Dedifferentiated amniotic fluid mesenchymal stem cell (primary cell): ENCODE results near the gene LCE1C.

Source experiments
- DNase-seq: peaks from one replicate; pipeline ENCODE4 v3.0.0-alpha.2; 2016; ENCODE audit errors: extremely low spot score

The LCE1C gene, protein sequence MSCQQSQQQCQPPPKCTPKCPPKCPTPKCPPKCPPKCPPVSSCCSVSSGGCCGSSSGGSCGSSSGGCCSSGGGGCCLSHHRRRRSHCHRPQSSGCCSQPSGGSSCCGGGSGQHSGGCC

GRCh38 chr1:152806576-152806975 lies at the start of gene LCE1C:
TSS of gene LCE1C (minus strand) at chr1:152806651. CDS start at chr1:152805478, 1,173 bp downstream.
- no peak for DNase-seq

- DNase-seq = no peak
Observed at GRCh38 chr1:152855661-152856060, 49.2 kb upstream of the LCE1C start.

DNA sequence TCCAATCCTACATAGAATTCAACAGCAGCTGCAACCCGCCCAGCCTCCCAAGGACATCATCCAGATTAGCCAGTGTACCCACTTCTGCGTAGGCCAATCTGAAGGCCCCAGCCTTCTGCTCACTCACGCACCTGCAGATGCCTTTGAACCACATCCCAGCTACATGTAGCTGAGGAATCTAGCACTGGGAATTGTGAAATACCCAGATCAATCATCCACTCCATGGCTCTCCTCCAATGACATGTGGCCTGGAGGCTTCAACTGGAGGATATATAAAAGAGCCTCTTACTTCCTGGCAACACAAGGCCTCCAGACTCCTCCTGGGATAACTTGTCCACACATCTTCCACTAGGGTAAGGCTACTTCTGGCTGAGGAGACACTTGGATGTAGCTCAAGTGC lies 36.1 kb upstream of the LCE1C start, which contains the start of gene LCE6A:
Gene LCE6A (plus strand): TSS at position 301 of the 400 bp plus-strand sequence. CDS start 665 bp downstream, outside the sequence.
- no peak for DNase-seq

DNA sequence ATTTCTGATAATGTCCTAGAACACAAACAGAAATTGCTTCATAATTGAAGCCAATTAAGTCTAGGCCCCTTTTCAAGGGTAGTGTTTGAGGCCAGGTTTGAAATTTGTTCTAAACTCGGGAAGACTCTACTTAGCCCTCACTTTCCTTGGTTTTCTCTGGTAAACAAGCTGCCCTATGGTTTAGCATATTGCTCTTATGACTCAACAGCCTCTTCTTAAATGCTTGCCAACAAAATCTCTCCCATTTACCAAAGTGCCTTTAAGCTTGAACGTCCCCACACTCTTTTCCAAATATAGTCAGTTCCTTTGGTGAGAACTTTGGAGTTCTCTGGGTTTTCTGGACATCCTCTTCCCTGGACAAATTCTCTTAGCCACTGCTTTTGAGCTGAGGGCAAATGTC lies 30.4 kb upstream of the LCE1C start:
- DNase-seq = no peak

GRCh38 chr1:152827173-152827572 lies 20.7 kb upstream of the LCE1C start, which contains the start of gene LCE1A:
TSS of gene LCE1A (plus strand) at chr1:152827473. CDS start at chr1:152827473, 0 bp downstream.
- DNase-seq = no peak

DNA sequence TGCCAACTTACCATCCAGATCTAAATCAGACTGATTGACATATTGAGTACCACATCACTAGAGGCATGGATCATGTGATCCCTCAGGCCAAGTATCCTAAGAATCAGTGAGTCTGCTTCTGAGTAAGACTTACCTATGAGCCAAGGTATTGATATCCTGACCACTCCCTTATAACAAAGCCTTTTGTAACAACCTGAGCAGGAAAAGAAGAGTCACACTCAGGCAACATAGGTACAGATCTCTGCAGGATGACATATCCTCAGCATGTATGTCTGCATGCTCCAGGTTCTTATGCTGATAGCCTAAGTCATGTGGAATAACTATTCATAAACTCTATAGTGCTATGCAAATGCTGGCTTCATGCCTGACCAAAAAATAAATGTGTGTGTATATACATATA lies 18.5 kb upstream of the LCE1C start:
- no peak for DNase-seq

DNA sequence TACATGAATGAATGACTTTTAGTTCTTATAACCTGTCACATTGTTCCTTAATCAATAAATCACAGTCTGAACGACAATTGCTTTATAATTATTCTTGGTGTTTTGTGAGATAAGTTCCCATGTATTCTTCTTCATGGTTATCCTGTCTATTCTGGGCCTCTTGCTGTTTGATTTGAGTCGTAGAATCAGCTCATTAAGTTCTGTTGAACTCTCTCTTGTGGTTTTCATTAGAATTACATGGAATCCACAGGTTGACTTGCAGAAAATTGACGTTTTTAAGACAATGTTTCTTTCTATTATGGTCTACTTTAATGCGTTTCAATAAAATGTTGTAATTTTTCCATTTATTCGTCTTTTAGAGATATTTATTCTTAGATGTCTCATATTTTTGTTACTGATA lies 16.8 kb upstream of the LCE1C start:
- DNase-seq = no peak

GRCh38 chr1:152817309-152817708 lies 10.9 kb upstream of the LCE1C start:
- DNase-seq = no peak

GRCh38 chr1:152811671-152812070 lies 5.2 kb upstream of the LCE1C start, which contains the start of gene LCE1B:
TSS of gene LCE1B (plus strand) at chr1:152811971. CDS start at chr1:152812447, 476 bp downstream.
- DNase-seq = no peak

- DNase-seq = no peak
Observed at GRCh38 chr1:152811050-152811449, 4.6 kb upstream of the LCE1C start.

DNA sequence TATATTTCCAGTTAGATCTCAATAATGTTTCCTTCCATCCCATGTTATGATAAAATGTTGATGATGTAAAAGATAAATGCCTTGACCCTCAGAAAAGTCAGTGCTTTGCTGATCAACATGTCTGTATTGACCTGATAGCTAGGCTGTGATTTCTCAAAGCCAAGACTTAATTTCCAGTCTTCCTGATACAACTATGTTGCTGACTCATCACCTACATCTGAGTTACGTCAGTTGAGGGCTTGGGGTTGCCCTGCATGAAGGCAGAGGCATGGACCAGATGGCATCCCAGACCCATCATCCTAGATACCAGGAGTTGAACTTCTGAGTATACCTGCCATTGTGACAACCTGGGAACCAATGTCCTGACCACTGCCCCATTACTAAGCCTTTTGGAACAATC lies 5.1 kb downstream of the LCE1C start:
- DNase-seq = no peak

DNA sequence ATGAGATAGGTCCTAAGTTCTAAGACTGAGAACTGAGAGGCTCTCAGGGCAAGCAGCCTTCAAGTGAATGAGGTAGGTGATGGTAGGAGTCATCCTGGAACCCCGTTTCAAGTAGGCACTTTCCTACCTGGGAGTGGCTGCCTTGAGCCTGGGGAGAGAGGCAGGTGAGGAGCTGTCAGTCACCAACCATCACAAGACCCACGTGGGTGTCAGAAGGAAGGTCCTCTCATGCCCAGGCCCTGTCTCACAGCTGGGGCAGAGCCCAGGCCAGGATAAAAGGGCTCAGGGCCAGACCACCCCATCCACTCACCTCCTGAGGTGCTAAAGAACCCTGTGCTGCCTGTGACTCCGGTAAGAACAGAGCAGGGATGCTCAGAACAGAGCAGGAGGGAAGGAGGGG lies 10.0 kb downstream of the LCE1C start, which contains the start of gene LCE1D:
Gene LCE1D (plus strand): TSS at position 301 of the 400 bp plus-strand sequence. CDS start 1,074 bp downstream, outside the sequence.
- no peak for DNase-seq

GRCh38 chr1:152795686-152796085 lies 10.8 kb downstream of the LCE1C start:
- no peak for DNase-seq

- DNase-seq = no peak
Observed at GRCh38 chr1:152786077-152786476, 20.4 kb downstream of the LCE1C start, which contains the start of gene LCE1E. TSS of gene LCE1E (plus strand) at chr1:152786257. CDS start at chr1:152787300, 1,043 bp downstream.

DNA sequence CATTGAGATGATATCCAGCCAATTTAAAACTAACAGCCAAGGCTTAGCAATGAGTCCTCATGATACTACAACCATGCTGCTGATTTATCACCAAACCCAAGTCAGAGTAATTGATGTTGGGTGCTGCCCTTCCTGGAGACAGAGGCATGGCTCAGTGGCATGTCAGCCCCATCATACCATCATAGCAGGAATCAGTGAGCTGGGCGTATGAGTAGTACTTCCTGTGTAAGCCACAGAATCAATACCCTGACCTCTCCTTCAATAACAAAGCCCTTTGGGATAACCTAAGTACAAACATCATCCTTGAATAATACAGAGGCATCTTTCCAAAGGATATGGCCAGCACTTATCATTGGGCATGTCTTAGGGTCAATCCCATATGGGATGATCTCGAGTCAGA lies 23.4 kb downstream of the LCE1C start:
- DNase-seq = no peak

- no peak for DNase-seq
Observed at GRCh38 chr1:152777510-152778137, 28.8 kb downstream of the LCE1C start.

- DNase-seq = no peak
Observed at GRCh38 chr1:152776361-152776760, 30.1 kb downstream of the LCE1C start.

GRCh38 chr1:152774875-152775274 lies 31.6 kb downstream of the LCE1C start, which contains the start of gene LCE1F:
TSS of gene LCE1F (plus strand) at chr1:152775140. CDS start at chr1:152776372, 1,232 bp downstream.
- DNase-seq = no peak

GRCh38 chr1:152770411-152770810 lies 36.0 kb downstream of the LCE1C start:
- no peak for DNase-seq

GRCh38 chr1:152768847-152769533 lies 37.5 kb downstream of the LCE1C start:
- no peak for DNase-seq

DNA sequence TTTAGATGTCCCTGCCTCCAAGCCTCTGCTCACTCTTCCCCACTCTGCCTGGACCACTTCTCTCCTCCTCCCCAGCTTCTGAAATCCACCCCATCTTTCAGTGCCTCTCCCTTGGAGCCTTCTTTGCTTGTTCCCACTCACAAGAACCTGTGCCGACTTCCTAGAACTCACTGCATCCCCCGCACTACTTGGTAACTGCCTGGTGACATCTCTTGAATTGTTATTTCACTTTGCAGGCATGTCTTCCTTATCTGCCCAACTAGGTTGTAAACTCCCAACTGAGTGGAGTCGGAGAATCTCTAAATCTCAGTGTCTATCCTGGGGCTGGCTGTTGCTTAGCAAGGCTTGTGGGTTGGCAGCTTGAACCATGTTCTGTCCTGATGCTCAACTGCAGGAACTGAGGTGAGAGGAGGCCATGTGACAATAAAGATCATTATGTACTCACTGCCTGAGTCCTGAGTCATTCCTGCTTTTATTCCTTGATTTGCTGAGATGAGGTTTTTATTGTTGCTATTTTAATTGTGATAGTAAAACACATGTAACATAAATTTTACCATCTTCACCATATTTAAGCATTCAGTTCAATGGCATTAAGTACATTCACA lies 44.7 kb downstream of the LCE1C start:
- DNase-seq = no peak

- DNase-seq = no peak
Observed at GRCh38 chr1:152760551-152761190, 45.8 kb downstream of the LCE1C start.
